ENCODE data around the gene PALLD.
"Not testable (repeated sequence)": the region's sequence is repeated elsewhere in the genome, so short reads cannot be mapped to it uniquely, and the experiment has no call there.

PALLD gene

GRCh38 chr4:168928875-168929274, 432.0 kb downstream of the PALLD start:
- DNase-seq = no peak

GRCh38 chr4:168930413-168931196, 433.8 kb downstream of the PALLD start:
- DNase-seq = no peak

GRCh38 chr4:168931215-168931650, 434.4 kb downstream of the PALLD start:
- no peak for DNase-seq

- DNase-seq = no peak
Observed at GRCh38 chr4:168932138-168932537, 435.3 kb downstream of the PALLD start.

- DNase-seq = no peak
Observed at GRCh38 chr4:168933423-168933822, 436.6 kb downstream of the PALLD start.

GRCh38 chr4:168937473-168937872, 440.6 kb downstream of the PALLD start:
- not testable (repeated sequence) for DNase-seq

GRCh38 chr4:168942985-168943384, 446.1 kb downstream of the PALLD start:
- DNase-seq = no peak

GRCh38 chr4:168945291-168945690, 448.4 kb downstream of the PALLD start:
- DNase-seq = no peak

- DNase-seq = not testable (repeated sequence)
Observed at GRCh38 chr4:168952821-168953246, 456.0 kb downstream of the PALLD start.

GRCh38 chr4:168955674-168956073, 458.8 kb downstream of the PALLD start:
- DNase-seq = no peak

GRCh38 chr4:168960716-168961115, 463.9 kb downstream of the PALLD start:
- DNase-seq = no peak

GRCh38 chr4:168972596-168972995, 475.7 kb downstream of the PALLD start:
- no peak for DNase-seq
